Calu3 (cell line): ENCODE results near the gene CYP46A1. TPM values are rescaled to one million over a fixed set of nuclear protein-coding genes. Genes with fewer than 3 reads are reported as not detected.
"Not testable (repeated sequence)": the region's sequence is repeated elsewhere in the genome, so short reads cannot be mapped to it uniquely, and the experiment has no call there.

Experiments
- BruUV-seq: library from RNA; stranded (reverse); fragments of 400-500 nt; replicated peaks from 2 replicates; lab custom pipeline; 2021; lab: Mats Ljungman, UMichigan
- CTCF ChIA-PET: fragments of 300-600 bp; sonication (Branson Sonifier 250); formaldehyde crosslinking; loops from one replicate; lab custom pipeline; 2022; ENCODE audit warnings: antibody characterized with exemption; lab: Charles Lee
- DNase-seq: peaks from one replicate; pipeline ENCODE4 v3.0.0; 2022
- H3K27ac Mint-ChIP-seq: one replicate; pipeline ENCODE4 v1.8.0; 2022; ENCODE audit warnings: mixed read lengths; ENCODE audit not compliant: unreplicated experiment
- H3K27me3 Mint-ChIP-seq: one replicate; pipeline ENCODE4 v1.8.0; 2022; ENCODE audit warnings: mixed read lengths; ENCODE audit not compliant: unreplicated experiment
- H3K36me3 Mint-ChIP-seq: one replicate; pipeline ENCODE4 v1.8.0; 2022; ENCODE audit warnings: mild to moderate bottlenecking, moderate library complexity, mixed read lengths; ENCODE audit not compliant: insufficient read depth, unreplicated experiment
- H3K4me1 Mint-ChIP-seq: one replicate; pipeline ENCODE4 v1.8.0; 2022; ENCODE audit warnings: mild to moderate bottlenecking, low read depth, mixed read lengths; ENCODE audit not compliant: unreplicated experiment
- H3K4me3 Mint-ChIP-seq: one replicate; pipeline ENCODE4 v1.8.0; 2022; ENCODE audit warnings: mild to moderate bottlenecking, low read depth, moderate library complexity, mixed read lengths; ENCODE audit not compliant: unreplicated experiment
- H3K9me3 Mint-ChIP-seq: one replicate; pipeline ENCODE4 v1.8.0; 2022; ENCODE audit warnings: low read depth, mixed read lengths; ENCODE audit not compliant: unreplicated experiment
- CTCF ChIP-seq: fragments of 200-600 bp; IDR thresholded peaks from one replicate; pipeline ENCODE4 v1.8.0; 2022; ENCODE audit warnings: antibody characterized with exemption; ENCODE audit not compliant: unreplicated experiment
- intact Hi-C: fragments of 100-400 bp; cut with micrococcal nuclease; formaldehyde crosslinking; loops from one replicate; pipeline ENCODE4 v1.10.0; 2022; ENCODE audit not compliant: unreplicated experiment
- total RNA-seq: library from RNA; stranded (reverse); gene quantifications from 2 replicates; pipeline ENCODE4 v1.2.3, GENCODE V29; 2022

Gene CYP46A1
- total RNA-seq, 1 experiment from 2014 or later = not detected

DNA sequence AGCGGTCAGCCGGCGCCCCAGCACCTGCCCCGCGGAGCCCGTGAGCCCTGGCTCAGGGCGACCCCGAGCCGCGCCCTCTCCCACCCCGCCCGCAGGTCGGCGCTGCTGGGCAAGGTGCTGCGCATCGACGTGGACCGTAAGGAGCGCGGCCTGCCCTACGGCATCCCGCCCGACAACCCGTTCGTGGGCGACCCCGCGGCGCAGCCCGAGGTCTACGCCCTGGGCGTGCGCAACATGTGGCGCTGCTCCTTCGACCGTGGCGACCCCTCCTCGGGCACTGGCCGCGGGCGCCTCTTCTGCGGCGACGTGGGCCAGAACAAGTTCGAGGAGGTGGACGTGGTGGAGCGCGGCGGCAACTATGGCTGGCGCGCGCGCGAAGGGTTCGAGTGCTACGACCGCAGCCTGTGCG lies 24.8 kb upstream of the CYP46A1 start:
- Mint-ChIP-seq H3K4me1 (peaks cover 9% of the 10 kb centered on the region), H3K9me3 (no peaks in the 10 kb centered on the region), H3K36me3 (no peaks in the 10 kb centered on the region), H3K27ac (no peak overlapping the region), H3K4me3 (no peak overlapping the region), H3K27me3 (peaks cover 84% of the 10 kb centered on the region)
- intact Hi-C loops = no loop called here
- no peak for DNase-seq
- CTCF ChIA-PET = no interaction called here
- no TSS peak for BruUV-seq
- TF ChIP-seq CTCF = no peak

DNA sequence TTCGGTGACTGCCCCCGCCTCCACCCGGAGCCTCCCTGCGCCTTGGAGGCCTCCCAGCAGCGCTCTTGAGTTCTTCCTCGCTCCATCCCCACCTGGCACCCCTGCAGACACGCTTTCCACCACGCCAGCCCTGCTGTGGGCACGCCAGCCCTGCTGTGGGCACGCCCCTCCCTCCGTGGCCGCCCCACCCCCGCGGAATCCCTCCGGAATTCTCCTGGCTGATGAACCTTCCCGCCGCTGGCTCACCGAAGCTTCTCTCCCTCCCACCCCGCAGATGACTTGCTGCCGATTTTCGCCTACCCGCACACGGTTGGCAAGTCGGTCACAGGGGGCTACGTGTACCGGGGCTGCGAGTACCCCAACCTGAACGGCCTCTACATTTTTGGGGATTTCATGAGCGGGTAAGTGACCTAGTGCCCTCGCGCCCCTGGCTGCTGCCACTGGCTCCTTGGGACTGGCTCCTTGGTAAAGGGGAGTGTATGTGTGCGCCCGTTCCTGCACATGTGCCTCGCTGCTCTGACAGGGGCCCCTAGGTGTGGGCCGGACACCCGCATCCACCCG lies 24.0 kb upstream of the CYP46A1 start:
- Mint-ChIP-seq H3K27ac (no peak overlapping the region), H3K36me3 (no peaks in the 10 kb centered on the region), H3K27me3 (peaks cover 80% of the 10 kb centered on the region), H3K4me3 (no peak overlapping the region), H3K4me1 (peaks cover 9% of the 10 kb centered on the region), H3K9me3 (no peaks in the 10 kb centered on the region)
- intact Hi-C loops = no loop called here
- DNase-seq = no peak
- CTCF ChIA-PET = no interaction called here
- no TSS peak for BruUV-seq
- no peak for TF ChIP-seq CTCF

GRCh38 chr14:99660794-99661193 lies 23.3 kb upstream of the CYP46A1 start:
- Mint-ChIP-seq H3K9me3 (no peaks in the 10 kb centered on the region), H3K36me3 (no peaks in the 10 kb centered on the region), H3K4me3 (no peak overlapping the region), H3K27me3 (peaks cover 73% of the 10 kb centered on the region), H3K27ac (no peak overlapping the region), H3K4me1 (peaks cover 9% of the 10 kb centered on the region)
- DNase-seq = no peak
- intact Hi-C loops = no loop called here
- no peak for TF ChIP-seq CTCF
- BruUV-seq = no TSS peak
- CTCF ChIA-PET = no interaction called here

DNA sequence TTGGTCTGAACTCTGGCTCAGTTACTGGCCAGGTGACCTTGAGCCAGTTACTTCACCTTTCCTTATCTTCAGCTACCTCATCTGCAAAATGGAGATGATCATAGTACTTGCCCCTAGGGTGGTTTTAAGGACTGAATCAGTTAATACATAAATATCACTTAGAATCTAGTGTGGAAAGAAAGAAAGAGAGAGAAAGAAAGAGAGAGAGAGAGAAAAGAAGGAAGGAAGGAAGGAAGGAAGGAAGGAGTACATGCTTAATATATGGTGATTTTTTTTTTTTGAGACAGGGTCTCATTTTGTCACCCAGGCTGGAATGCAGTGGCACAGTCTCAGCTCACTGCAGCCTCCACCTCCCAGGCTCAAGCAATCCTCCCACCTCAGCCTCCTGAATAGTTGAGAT lies 22.9 kb upstream of the CYP46A1 start:
- H3K4me1 Mint-ChIP-seq, H3K36me3 Mint-ChIP-seq, H3K9me3 Mint-ChIP-seq, CTCF ChIA-PET, H3K27ac Mint-ChIP-seq, BruUV-seq, H3K4me3 Mint-ChIP-seq, DNase-seq, intact Hi-C loops: not testable (repeated sequence)
- H3K27me3 Mint-ChIP-seq = peaks cover 69% of the 10 kb centered on the region

DNA sequence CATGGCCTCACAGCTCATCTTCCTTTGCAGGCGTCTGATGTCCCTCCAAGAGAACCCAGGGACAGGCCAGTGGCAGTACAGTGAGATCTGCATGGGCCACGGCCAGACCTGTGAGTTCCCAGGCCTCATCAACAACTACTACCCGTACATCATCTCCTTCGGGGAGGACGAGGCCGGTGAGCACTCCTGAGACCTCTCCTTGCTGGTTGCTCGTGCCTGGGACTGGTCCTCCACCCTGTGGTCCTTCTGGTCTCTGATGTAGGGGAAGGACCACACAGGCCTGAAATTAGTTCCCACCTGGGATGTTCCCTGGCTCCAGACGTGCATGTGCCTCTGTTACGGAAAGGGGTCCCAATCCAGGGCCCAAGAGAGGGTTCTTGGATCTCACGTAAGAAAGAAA lies 21.3 kb upstream of the CYP46A1 start:
- Mint-ChIP-seq H3K4me3 (no peak overlapping the region), H3K27ac (no peak overlapping the region), H3K4me1 (peaks cover 8% of the 10 kb centered on the region), H3K36me3 (no peaks in the 10 kb centered on the region), H3K9me3 (no peaks in the 10 kb centered on the region), H3K27me3 (peaks cover 53% of the 10 kb centered on the region)
- BruUV-seq = no TSS peak
- DNase-seq = no peak
- CTCF ChIA-PET = no interaction called here
- intact Hi-C loops = no loop called here
- no peak for TF ChIP-seq CTCF
